Lower leg skin (tissue), 4 donors: ENCODE results near the gene MORN4. TPM values are rescaled to one million over a fixed set of nuclear protein-coding genes. Genes with fewer than 3 reads are reported as not detected.
"Not testable (repeated sequence)": the region's sequence is repeated elsewhere in the genome, so short reads cannot be mapped to it uniquely, and the experiment has no call there.

Experiments
- DNase-seq, 2 donors: peaks; one replicate each; pipeline ENCODE4 v3.0.0-alpha.2; 2019; ENCODE audit warnings: low spot score in 2 of 2
- H3K4me3 ChIP-seq: fragments of 200-600 bp; sonication (generic); 2 replicates; pipeline ENCODE4 v1.5.1; 2017; ENCODE audit warnings: mild to moderate bottlenecking, low read depth; ENCODE audit not compliant: poor library complexity, severe bottlenecking
- CTCF ChIP-seq, 3 donors: fragments of 450-650 bp; IDR thresholded peaks; one replicate each; pipeline ENCODE4 v1.5.1; 2016; ENCODE audit warnings: antibody characterized with exemption in 3 of 3, mild to moderate bottlenecking in 3 of 3, moderate library complexity in 2 of 3
- POLR2A ChIP-seq, 2 donors: fragments of 450-650 bp; IDR thresholded peaks; one replicate each; pipeline ENCODE4 v1.6.1; 2016 to 2017; ENCODE audit warnings: antibody characterized with exemption in 2 of 2, mild to moderate bottlenecking in 1 of 2, moderate library complexity in 1 of 2
- WGBS, 2 donors: methylation state at CpG; one replicate each; pipeline ENCODE4 v1.1.5; 2018; 5-methylcytosine and 5-hydroxymethylcytosine counted together
- intact Hi-C: fragments of 100-400 bp; cut with DNase I; formaldehyde crosslinking; loops from one replicate; pipeline ENCODE4 v1.15.0; 2023; ENCODE audit warnings: low total_unique reads
- total RNA-seq, 4 donors: library from RNA; depleted of rRNA; stranded (reverse); fragments of >200 nt; gene quantifications; one replicate each; pipeline ENCODE4 v1.1.0, GENCODE V29; 2016

Gene MORN4
- total RNA-seq, 4 donors from 2014 or later: 1.6 to 7.5 (median 2.2) TPM

- 3 to 4% methylated on average over 41 to 51 of the region's 54 CpGs for WGBS, 2 donors
- DNase-seq: peak; percentile 99 to 100
- intact Hi-C loops: no loop called here
These were observed 7.0 kb upstream of the MORN4 start, which contains the start of gene PI4K2A for GRCh38 chr10:97640174-97640867. TSS of gene PI4K2A (plus strand) at chr10:97640671. CDS start at chr10:97640743, 72 bp downstream.

GRCh38 chr10:97639090-97639489 is 5.8 kb upstream of the MORN4 start:
- 81 to 83% methylated on average over 3 of the region's 3 CpGs for WGBS, 2 donors
- intact Hi-C loops, H3K4me3 ChIP-seq: not testable (repeated sequence)

More at GRCh38 chr10:97640174-97640867, 7.0 kb upstream of the MORN4 start, which contains the start of gene PI4K2A:
- TF ChIP-seq CTCF (IDR thresholded peaks at IDR 0.05): no peak
- TF ChIP-seq POLR2A (IDR thresholded peaks at IDR 0.05): peak in 1 of 2 donors; percentile 11
- peak within 1 kb of the TSS; percentile 84 for H3K4me3 ChIP-seq

GRCh38 chr10:97635577-97635976 is 2.3 kb upstream of the MORN4 start:
- H3K4me3 ChIP-seq: no peak overlapping the region
- DNase-seq: no peak
- TF ChIP-seq POLR2A (IDR thresholded peaks at IDR 0.05) (no peak), CTCF (IDR thresholded peaks at IDR 0.05) (no peak)
- WGBS, 2 donors: 88 to 100% methylated on average over 1 of the region's 1 CpG
- intact Hi-C loops: no loop called here

More at GRCh38 chr10:97639090-97639489, 5.8 kb upstream of the MORN4 start:
- DNase-seq: not testable (repeated sequence)

- 72 to 85% methylated on average over 8 of the region's 8 CpGs for WGBS, 2 donors
- intact Hi-C loops: no loop called here
- no peak for TF ChIP-seq CTCF (IDR thresholded peaks at IDR 0.05)
- TF ChIP-seq POLR2A (IDR thresholded peaks at IDR 0.05): no peak
- no peak overlapping the region for H3K4me3 ChIP-seq
- no peak for DNase-seq
These were observed 621 bp upstream of the MORN4 start for GRCh38 chr10:97633921-97634320.

GRCh38 chr10:97631098-97631497 is 2.2 kb downstream of the MORN4 start:
- intact Hi-C loops: no loop called here
- no peak overlapping the region for H3K4me3 ChIP-seq
- TF ChIP-seq CTCF (IDR thresholded peaks at IDR 0.05): no peak
- TF ChIP-seq POLR2A (IDR thresholded peaks at IDR 0.05): no peak
- no peak for DNase-seq

GRCh38 chr10:97629289-97629688 is 4.0 kb downstream of the MORN4 start:
- no peak overlapping the region for H3K4me3 ChIP-seq
- intact Hi-C loops: no loop called here
- 89 to 95% methylated on average over 5 of the region's 5 CpGs for WGBS, 2 donors
- no peak for DNase-seq
- TF ChIP-seq CTCF (IDR thresholded peaks at IDR 0.05) (no peak), POLR2A (IDR thresholded peaks at IDR 0.05) (no peak)
